Stimulated activated CD8-positive, alpha-beta memory T cell treated with anti-CD3 and anti-CD28 coated beads, Interleukin-4, amount 100 ng/mL, for 1 hour (primary cell): ENCODE measurements around the gene KRTAP10-7.
"Not testable (repeated sequence)": the region's sequence is repeated elsewhere in the genome, so short reads cannot be mapped to it uniquely, and the experiment has no call there.

ENCODE experiments used
- DNase-seq, 2 donors: peaks; one replicate each; pipeline ENCODE4 v3.0.0-alpha.2; 2020; ENCODE audit warnings: low read depth in 2 of 2, low spot score in 1 of 2

KRTAP10-7 gene

GRCh38 chr21:44589586-44590305, 10.7 kb upstream of the KRTAP10-7 start:
- DNase-seq = no peak

GRCh38 chr21:44590311-44590721, 10.1 kb upstream of the KRTAP10-7 start:
- no peak for DNase-seq

DNA sequence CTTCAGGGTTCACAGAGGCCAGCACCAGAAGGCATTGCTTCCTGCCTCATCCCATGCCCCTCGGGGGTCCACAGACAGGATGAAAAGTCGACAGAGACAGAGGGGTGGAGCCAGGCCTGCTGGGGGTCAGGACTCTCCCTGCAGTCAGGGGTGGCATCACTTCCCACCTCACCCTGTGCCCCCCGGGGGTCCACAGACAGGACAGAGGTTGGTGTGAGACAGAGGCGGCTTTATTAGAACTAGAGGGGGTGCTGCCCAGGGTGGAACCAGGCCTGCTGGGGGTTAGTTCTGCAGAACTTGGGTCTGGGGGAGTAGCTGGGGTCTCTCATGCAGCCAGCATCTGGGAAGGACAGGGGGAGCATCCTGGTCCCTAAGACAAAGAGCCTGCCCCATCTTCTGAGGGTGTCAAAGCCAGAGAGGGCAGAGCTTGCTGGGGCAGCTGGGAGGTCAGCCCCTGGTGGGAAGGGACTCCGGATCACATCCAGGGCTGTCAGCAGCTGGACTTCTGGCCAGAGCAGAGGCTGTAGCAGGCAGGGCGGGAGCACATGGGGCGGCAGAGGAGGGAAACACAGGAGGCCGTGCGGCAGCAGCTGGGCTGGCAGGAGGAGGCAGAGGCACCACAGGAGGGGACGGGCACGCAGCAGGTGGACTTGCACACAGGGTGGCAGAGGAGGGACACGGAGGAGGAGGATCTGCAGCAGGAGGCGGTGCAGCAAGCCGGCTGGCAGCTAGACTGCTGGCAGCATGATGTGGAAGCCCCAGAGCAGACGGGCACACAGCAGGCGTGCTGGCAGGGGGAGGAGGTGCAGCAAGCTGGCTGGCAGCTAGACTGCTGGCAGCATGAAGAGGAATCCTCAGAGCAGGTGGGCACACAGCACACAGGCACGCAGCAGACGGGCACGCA, 9.2 kb upstream of the KRTAP10-7 start:
- DNase-seq = not testable (repeated sequence)

DNA sequence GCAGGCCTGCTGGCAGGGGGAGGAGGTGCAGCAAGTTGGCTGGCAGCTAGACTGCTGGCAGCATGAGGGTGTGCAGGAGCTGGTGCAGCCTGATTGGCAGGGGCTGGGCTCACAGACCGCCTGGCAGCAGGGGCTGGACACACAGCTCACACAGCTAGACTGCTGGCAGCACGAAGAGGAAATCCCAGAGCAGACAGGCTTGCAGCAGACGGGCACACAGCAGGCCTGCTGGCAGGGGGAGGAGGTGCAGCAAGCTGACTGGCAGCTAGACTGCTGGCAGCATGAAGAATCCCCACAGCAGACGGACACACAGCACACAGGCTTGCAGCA, 8.6 kb upstream of the KRTAP10-7 start:
- DNase-seq = not testable (repeated sequence)

- no peak for DNase-seq
Observed at GRCh38 chr21:44592446-44593311, 7.7 kb upstream of the KRTAP10-7 start, which contains the start of gene KRTAP10-6. TSS of gene KRTAP10-6 (minus strand) at chr21:44592505. CDS start at chr21:44592484, 21 bp downstream.

GRCh38 chr21:44593598-44594405, 6.6 kb upstream of the KRTAP10-7 start:
- no peak for DNase-seq

DNA sequence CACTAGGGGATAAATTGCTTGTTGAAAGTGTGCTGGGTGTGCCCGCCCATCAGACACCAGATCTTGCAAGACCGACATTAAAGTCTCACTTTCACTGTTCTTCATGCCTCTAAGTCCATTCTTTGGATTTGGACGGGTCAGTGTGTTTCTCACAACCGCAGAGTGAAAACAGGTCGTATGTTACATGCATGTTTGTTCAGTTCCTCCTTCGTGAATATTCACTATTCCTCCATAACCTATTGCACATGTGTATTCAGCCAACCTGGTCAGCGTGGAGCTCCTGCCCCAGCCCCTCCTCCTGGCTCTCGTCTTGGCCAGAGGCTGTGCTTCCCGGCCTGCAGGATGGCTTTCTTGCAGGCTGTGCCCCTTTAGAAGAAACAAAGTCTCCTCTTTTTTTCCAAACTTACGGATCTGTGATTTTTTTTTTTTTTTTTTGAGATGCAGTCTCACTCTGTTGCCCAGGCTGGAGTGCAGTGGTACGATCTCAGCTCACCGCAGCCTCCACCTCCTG, 5.9 kb upstream of the KRTAP10-7 start:
- DNase-seq = no peak

DNA sequence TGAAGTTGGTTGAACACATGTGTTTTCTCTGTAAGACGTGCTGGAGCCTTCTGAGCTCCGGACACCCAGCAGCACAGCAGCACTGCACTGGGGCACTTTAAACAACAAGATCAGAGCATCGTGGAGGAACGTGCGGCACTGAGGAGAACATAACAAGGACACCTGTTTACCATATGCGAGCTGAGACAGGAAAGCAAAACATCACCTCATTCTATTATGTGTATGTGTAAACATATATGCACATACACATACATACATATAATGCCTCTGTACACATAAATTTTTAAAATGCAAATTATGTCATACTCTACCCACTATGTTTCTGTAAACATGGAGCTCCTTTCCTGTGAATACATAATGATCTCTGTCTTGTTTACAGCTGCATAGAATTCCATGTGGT, 4.9 kb upstream of the KRTAP10-7 start:
- DNase-seq = no peak

GRCh38 chr21:44596068-44596725, 4.2 kb upstream of the KRTAP10-7 start:
- no peak for DNase-seq

- no peak for DNase-seq
Observed at GRCh38 chr21:44598061-44598460, 2.3 kb upstream of the KRTAP10-7 start.

DNA sequence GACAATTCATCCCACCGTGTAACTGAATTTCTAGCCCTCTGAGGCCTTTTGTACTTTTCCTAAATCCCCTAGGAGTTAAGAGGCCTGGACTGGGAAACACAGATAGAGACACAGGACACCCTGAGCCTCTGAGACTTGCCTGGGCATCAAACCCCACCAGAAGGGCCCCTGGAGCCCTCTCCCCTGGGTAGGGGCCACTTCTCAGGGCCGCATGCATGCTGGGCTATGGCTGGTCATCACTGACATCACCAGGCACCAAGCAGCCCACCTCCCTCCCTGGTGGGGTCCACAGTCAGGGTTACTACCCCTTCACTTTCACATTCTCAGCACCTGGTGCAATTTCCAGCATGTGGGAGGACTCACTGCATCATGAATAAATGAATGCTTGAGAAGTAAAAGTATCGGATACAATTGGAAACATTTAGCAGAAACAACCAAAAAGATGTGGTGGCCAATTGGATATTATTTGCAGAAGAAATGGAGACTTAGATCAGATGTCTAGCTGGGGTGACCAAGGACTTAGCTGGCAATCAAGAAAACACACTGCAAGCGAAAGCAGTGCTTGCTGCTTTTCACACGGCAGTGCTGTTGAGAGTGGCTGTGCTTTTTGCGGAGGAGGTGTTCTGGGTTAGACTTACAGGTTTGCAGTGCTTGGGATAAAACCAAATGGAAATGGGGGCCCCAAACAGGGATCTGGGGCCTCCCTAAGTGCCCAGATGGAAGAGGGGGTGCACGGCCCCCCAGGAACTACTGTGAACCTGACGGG, 950 bp upstream of the KRTAP10-7 start:
- no peak for DNase-seq

- DNase-seq = not testable (repeated sequence)
Observed at GRCh38 chr21:44601091-44601490, 694 bp downstream of the KRTAP10-7 start.

GRCh38 chr21:44601596-44602462, 1.4 kb downstream of the KRTAP10-7 start:
- DNase-seq = no peak

DNA sequence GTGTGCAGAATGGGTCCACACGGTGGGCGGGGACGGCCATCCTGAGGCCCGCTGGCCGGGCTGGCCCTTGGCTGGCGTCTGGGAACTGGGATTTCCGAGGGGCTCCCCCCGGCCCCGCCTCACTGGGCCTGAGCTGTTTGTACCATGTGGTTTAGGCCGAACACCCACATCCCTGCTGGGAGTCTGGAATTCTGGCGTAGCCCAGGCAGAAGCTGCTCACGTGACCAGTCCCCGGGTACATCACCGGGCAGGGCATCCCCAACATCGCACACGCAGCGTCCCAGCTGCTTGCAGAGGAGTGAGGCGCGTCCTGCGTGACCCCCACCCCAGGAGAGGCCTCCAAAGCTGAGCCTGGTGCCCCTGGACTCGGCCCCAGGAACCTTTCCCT, 2.1 kb downstream of the KRTAP10-7 start:
- DNase-seq = no peak

GRCh38 chr21:44603109-44603875, 2.9 kb downstream of the KRTAP10-7 start:
- DNase-seq = no peak

DNA sequence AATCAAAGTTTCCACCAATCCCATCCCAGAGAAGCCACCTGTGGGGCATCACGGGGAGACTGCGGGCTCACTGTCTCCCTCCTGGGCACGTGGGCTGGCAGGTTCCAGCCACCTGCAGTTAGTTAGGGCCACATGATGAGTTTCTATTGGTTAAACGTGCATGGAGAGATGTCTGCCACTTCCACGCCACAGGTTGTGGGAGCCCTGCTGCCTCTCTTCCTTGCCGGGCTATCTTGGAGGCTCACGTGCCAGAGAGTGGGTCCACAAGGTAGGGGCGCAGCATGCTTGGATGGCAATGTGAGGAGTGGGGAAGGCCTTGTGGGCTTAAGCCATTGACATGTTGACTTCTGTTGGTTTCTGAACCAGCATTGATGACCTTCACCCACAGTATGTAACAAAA, 3.5 kb downstream of the KRTAP10-7 start:
- no peak for DNase-seq

DNA sequence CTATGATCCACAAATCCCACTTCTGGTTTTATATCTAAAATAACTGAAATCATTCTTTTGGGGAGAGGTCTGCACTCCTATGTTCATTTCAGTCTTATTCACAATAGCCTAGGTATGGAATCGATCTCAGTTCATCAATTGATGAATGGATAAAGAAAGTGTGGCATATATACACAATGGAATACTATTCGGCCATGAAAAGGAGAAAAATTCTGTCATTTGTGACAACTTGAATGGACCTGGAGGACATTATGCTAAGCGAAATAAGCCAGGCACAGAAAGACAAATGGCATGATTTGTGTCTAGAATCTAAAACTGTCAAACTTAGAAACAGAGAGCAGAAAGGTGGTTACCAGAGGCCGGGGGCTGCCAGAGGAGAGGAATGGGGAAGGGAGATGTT, 6.1 kb downstream of the KRTAP10-7 start:
- no peak for DNase-seq
